Ramos (cell line): ENCODE measurements around the gene CTNNA2.

ENCODE experiments used
- in situ Hi-C: fragments of 300-500 bp; cut with MboI; formaldehyde crosslinking; loops from one replicate; pipeline ENCODE4 v1.14.3; 2022; ENCODE audit warnings: low sequenced_read_pairs; ENCODE audit not compliant: unreplicated experiment

Gene CTNNA2

GRCh38 chr2:80560326-80560725, 1047.5 kb downstream of the CTNNA2 start:
- in situ Hi-C loops, result no loop called here

GRCh38 chr2:80568011-80568410, 1055.2 kb downstream of the CTNNA2 start:
- in situ Hi-C loops, result no loop called here

- in situ Hi-C loops, result no loop called here
Measured at GRCh38 chr2:80573167-80573566, 1060.3 kb downstream of the CTNNA2 start.

DNA sequence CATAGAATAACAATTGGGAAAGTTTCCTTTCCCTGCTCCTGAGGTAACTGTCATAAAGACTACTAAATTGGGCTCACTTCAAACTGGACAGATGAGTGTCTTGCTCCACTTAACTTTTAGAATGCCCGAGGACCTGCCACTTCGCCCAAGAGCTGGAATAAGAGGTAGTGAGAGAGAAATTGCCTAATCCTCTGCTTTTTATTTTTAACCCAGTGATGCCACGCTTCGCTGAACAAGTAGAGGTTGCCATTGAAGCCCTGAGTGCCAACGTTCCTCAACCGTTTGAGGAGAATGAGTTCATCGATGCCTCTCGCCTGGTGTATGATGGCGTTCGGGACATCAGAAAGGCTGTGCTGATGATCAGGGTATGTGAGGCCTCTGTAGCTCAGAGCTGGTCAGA, 1061.1 kb downstream of the CTNNA2 start:
- in situ Hi-C loops, result no loop called here

DNA sequence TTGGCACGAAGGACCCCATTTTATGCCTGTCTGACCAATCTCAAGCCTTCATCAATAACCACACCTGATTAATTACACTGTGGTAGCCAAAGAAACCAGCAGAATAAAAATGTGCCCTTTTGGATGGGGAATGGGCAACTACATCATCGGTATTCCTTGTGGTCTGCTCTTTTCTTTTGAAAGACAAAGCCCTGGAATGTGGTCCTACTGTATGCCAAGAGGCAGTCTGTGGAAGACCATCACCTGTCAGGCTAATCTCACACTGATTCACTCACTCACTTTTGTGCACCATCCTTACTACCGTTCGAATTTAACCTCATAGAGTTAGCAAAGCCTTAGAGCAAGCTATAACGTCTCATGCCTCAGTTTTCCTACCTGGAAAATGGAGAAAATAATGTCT, 1066.9 kb downstream of the CTNNA2 start:
- in situ Hi-C loops, result no loop called here

- in situ Hi-C loops, result no loop called here
Measured at GRCh38 chr2:80591233-80591632, 1078.4 kb downstream of the CTNNA2 start.

DNA sequence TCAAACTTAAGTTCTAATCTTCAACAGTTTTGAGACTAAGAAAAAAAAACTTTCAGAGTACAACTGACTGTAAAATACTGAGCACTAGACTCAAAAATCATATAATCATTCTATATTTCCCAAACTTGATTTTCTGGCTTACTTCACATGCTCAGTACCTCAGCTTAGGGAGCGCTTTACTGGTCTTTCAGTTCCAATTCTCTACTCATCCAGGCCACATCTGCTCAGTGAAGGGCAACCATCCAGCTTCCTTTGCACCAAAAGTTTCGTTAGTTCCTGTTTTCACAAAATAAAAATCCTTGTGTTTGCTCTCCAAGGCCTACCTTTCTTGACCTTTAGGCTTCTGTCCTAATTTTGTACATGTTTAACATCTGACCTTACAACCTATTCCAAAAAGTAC, 1079.3 kb downstream of the CTNNA2 start:
- in situ Hi-C loops, result no loop called here

- in situ Hi-C loops, result no loop called here
Measured at GRCh38 chr2:80610108-80610507, 1097.3 kb downstream of the CTNNA2 start.

GRCh38 chr2:80621656-80622055, 1108.8 kb downstream of the CTNNA2 start:
- in situ Hi-C loops, result no loop called here

- in situ Hi-C loops, result no loop called here
Measured at GRCh38 chr2:80624062-80624461, 1111.2 kb downstream of the CTNNA2 start.

- in situ Hi-C loops, result no loop called here
Measured at GRCh38 chr2:80634590-80634989, 1121.7 kb downstream of the CTNNA2 start.

DNA sequence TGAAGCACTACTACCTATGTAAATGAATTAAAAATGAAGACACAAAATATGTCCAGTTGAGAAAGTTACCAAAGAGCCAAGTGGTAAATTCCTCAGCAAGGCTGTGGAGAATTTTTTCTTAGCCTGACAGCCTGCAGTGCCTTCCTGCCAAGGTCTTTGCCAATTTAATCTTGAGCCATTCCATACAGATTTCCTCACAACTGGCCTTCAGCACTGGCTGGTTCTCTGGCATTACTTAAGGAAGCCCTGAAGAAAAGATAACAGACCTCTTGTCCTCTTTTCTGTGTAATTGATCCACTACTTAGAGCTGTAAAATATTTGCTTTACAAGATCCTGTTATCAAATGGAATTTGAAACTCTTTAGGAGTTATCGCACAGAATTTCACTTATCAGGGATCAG, 1125.9 kb downstream of the CTNNA2 start:
- in situ Hi-C loops, result no loop called here

DNA sequence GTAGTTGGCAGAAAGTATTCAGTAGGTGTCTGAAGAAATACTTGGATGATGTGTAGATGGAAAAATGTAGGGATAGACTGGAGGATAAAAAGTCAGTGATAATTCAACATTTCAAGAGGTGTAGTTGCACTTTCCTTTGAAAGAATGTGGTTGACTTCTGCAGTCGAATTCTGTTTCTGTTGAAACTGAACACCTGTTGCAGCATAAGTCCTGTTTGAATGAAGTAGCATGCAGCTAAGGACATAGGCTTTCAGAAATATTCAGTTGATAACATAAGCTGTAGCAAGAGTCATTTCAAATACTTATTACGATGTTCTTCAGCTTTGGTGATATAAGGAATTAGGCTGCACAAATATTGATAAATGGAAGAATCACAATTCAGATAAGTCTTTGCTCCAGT, 1129.6 kb downstream of the CTNNA2 start:
- in situ Hi-C loops, result no loop called here

- in situ Hi-C loops, result no loop called here
Measured at GRCh38 chr2:80643598-80643997, 1130.7 kb downstream of the CTNNA2 start.

GRCh38 chr2:80651435-80651834, 1138.6 kb downstream of the CTNNA2 start:
- in situ Hi-C loops, result no loop called here

GRCh38 chr2:80655265-80655664, 1142.4 kb downstream of the CTNNA2 start:
- in situ Hi-C loops, result no loop called here

DNA sequence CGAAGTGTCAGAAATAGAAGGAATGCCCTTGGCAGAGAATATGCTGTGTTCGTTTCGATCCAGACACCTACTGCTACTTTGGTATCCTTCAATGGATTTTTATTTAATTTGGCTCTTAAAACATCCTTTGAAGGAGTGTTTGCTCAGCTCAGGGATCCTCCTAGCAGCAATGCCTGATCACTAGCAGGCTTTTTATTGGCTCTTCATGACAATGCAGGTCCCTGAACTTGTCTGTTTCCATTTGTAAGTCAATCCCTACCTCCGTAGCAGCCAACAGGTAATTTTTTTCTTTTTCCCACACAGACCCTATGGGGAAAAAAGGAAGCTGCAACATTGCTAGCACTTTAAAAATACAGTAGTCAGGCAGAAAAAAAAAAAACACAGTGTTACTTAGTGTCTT, 1157.9 kb downstream of the CTNNA2 start:
- in situ Hi-C loops, result no loop called here

GRCh38 chr2:80687524-80687923, 1174.7 kb downstream of the CTNNA2 start:
- in situ Hi-C loops, result no loop called here

GRCh38 chr2:80689106-80689505, 1176.3 kb downstream of the CTNNA2 start:
- in situ Hi-C loops, result no loop called here
